GM18502 (cell line): ENCODE measurements around the gene DACT3.

Experiments
- ATAC-seq: cut with Tn5 transposase; IDR thresholded peaks from one replicate; pipeline ENCODE4 v1.9.1; 2021; ENCODE audit warnings: mild to moderate bottlenecking; ENCODE audit not compliant: unreplicated experiment, poor library complexity

DACT3 gene

GRCh38 chr19:46668662-46669061 lies 7.7 kb upstream of the DACT3 start:
- ATAC-seq, result no peak

- ATAC-seq, result no peak
Observed at GRCh38 chr19:46665072-46665471, 4.1 kb upstream of the DACT3 start.

DNA sequence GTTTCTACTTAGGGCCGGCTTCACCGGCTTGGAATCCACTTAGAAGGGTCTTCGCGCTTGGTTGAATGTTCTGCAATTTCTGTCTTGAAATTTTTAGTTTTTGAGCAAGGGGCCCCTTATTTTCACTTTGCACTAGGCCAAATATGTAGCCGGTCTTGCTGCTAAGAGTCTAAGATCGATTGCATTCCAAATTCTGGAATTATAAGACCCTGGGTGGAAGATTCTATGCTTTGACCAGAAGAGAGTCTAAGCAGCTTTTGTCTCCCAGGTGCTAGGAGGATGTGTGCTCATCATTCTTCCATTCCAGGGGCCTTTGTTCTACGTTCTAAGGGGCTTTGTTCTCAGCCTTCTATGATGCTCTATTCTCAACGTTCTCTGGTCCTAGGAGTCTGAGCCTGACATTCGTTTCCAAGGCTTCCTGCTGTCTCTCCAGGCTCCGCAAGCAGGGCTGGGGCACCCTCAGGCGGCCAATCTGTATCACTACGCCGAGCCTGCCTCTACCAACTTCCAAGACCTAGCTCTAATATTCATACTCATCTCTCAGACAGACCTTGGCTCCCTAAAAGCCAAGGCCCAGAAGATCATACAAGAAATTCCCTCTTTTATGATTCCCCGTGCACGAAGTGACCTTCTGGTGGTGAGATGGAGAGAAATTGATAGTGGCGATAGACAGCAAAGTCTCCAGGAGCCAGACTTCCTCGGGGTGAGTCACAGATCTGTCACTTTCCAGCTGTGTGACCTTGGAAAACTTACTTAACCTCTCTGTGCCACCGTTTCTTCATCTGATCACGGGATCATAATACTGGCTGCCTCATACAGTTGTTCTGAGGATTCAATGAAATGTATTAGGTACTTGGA lies 982 bp upstream of the DACT3 start:
- ATAC-seq, result no peak

GRCh38 chr19:46660551-46661019 lies 397 bp downstream of the DACT3 start:
- ATAC-seq, result no peak

DNA sequence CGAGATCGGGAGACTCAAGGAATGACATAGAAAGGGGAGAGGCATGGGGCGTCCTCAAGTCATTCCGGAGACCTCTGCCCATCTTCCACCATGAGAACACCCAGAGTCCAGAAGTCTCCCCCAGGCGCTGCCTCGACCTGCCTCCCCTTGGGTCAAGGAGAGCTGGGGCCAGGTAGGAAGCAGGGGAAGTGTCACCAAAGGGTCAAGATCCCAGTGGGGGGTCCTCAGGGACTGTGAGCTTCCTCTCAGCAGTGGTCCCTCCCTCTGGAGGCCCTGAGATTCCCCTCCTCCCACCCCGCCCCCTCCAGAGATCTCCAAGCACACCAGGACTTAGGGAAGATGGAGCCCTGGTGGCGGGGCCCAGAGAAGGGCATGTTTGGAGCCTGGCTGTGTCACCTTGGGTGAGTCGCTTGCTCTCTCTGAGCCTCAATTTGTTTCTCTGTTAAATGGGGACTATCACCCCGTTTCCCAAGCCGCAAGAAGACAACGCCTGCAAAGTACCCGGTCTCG lies 919 bp downstream of the DACT3 start:
- ATAC-seq, result no peak

DNA sequence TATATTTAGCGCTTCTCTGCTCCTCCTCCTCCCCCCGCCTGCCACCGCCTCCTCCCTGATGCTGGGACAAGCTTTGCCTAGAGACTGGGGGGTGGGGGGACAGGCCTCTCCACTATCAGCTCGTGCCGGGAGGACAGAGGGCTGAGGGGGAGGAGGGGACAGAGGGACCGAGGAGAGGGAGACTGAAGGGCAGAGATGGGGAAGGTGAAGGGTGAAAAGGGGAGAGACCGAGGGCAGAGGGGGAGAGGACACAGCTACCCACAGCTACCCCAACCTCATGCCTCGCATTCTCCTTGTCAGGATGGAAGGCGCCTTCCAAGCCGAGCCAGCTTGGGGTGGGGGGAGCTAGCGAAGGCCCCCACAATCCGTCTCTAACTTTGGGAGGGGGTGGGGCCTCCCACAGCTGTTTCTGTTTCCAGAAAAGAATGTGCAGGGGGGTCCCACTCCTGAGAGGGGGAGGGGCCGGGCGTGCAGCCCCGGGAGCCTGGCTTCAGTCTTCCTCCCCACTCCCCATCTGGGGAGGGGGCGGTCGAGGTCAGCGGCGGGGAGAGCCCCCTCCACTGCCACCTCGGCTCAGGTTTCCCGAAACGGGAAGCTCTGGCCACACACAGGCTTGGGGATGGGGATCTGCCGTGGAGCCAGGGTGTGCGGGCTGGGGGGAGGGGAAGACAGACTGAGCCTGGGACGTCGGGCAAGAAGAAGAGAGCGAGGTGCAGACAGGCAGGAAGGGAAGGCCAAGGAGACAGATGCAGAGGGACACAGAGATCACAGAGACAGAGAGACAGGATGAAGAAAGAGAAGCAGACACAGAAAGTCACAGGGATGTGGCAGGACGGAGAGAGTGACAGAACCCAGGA lies 1.6 kb downstream of the DACT3 start:
- ATAC-seq, result no peak

DNA sequence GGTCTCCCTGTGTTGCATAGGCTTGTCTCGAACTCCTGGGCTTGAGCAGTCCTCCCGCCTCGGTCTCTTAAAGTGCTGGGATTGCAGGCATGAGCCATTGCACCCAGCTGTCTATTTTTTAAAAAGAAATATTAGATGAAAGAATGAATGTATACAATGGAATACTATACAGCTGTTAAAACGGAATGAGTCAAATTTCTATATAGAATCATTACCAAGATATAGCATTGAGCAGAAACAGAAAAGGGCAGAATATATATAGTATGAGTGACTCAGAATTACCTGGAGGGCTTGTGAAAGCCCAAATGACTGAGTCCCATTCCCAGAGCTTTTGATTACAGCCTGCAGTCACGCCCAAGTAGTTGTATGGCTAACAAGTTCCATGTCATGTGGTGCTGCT lies 4.4 kb downstream of the DACT3 start:
- no peak for ATAC-seq

- no peak for ATAC-seq
Observed at GRCh38 chr19:46654621-46655152, 6.3 kb downstream of the DACT3 start.

- no peak for ATAC-seq
Observed at GRCh38 chr19:46650445-46650844, 10.5 kb downstream of the DACT3 start.

DNA sequence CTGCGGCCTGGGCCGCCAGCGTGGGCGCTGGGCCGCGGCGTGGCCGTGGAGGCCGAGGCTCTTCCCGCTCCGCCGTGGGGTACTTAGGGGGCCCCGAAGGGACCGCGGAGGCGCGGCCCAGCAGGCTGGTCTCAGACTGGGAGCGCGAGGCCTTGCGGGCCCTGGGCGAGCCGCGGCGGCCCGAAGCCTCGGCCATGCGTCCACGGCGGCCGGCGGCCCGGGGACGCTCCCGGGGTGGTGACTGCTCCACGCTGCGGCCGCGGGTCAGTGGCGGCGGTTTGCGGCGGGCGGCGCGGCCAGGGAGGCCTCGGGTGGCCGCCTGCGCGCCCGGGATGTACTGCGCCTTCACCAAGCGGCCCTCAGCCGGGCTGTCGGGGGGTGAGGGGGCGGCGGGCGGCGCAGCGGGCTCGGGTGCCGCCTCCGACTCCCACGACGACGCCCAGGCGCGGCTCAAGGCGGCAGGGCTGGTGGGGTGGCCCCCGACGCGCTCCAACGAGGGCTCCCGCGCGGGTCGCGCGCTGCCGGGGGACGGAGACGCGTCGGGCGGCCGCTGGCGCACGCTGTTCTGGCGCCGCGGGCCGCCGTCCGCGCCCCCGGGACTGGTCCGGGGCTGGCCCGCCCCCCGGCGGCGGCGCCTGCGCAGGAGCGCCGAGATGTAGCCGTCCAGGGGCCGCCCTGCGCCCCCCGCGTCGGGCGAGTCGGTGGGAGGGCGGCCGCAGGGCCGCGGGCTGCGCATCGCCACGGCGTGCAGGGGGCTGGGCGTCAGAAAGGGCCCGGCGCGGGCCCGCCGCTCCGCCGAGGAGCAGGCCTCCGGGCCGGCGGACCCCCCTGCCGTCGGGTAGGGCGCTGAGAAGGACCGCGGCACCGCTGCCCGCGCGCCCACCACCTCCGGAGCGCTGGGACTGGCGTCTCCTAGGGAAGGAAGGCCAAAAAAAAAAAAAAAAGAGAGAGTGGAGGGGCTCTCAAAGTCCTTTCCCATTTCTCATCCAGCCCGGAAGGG lies 11.7 kb downstream of the DACT3 start:
- no peak for ATAC-seq

GRCh38 chr19:46648060-46648960 lies 12.7 kb downstream of the DACT3 start:
- ATAC-seq, result no peak

- no peak for ATAC-seq
Observed at GRCh38 chr19:46646402-46646801, 14.6 kb downstream of the DACT3 start.

DNA sequence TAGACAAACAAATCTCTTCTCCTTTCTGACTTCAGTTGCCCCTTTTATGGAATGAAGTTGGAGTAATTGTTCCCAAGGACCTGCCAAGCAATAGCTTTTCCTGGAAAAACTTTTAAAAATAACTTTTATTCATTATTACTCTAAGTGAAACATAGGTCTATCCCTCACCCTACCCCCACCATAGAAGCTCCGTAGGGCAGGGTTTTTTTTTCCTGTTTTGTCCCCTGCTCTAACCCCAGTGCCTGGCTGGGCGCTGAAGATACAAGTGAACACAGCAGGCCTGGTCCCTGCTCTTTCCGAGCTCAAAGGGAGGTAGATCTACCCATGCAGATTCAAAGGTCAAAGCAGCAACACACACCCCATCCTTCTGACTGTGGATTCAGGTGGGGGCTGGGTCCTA lies 16.3 kb downstream of the DACT3 start:
- no peak for ATAC-seq

- ATAC-seq, result no peak
Observed at GRCh38 chr19:46640656-46641055, 20.3 kb downstream of the DACT3 start.

GRCh38 chr19:46639358-46640182 lies 21.4 kb downstream of the DACT3 start:
- no peak for ATAC-seq

GRCh38 chr19:46637224-46637623 lies 23.8 kb downstream of the DACT3 start:
- ATAC-seq, result no peak

- ATAC-seq, result no peak
Observed at GRCh38 chr19:46635920-46636761, 24.8 kb downstream of the DACT3 start, which contains the start of gene GNG8. Gene GNG8, minus strand, starts transcription at chr19:46636202. Its CDS starts 1,520 bp downstream, at chr19:46634682.
